SH-SY5Y (cell line): Measurements from ENCODE around the gene MXRA5.

Source experiments
- GATA2 ChIP-seq: IDR thresholded peaks from 2 replicates; pipeline ENCODE4 v1.6.1; 2011; ENCODE audit warnings: mild to moderate bottlenecking, low read depth, low read length
- GATA3 ChIP-seq: IDR thresholded peaks from 2 replicates; pipeline ENCODE4 v1.6.1; 2011; ENCODE audit warnings: low read depth, mild to moderate bottlenecking, low read length, moderate library complexity

GRCh38 chrX:3393178-3393577 is 46.7 kb upstream of the MXRA5 start:
- TF ChIP-seq GATA2 (no peak), GATA3 (no peak)
